ENCODE results near the gene MAML2. TPM values are rescaled to one million over a fixed set of nuclear protein-coding genes. Genes with fewer than 3 reads are reported as not detected.

The MAML2 gene
- polyA plus RNA-seq, 1 of the 3 experiments (the other 2 are of a cell fraction), result 20.1 TPM

DNA sequence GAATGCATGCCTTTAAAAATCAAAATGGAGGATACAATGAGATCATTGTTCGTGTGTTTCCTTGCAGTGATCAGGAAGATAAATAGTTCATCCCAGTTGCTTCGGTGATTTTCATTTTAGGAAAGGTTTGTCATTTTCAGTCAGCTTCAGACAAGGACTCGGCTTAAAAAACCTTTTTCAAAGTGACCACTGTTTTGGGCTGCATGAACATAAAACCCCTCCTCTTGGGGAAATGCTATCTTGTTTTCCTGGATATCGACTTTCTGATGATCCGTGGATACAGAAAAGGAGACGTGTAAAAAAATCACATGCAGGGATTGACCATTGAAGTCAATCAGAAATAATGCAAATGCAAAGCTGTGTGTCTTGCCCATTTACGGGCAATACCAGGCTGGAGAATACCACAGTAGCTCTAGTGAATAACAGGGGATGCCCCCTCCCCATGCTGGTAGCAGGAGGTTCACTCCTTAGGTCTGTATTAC is 146.8 kb downstream of the MAML2 start:
- Histone ChIP-seq H2AFZ (ENCODE audit: low read depth) (no peak overlapping the region), H3K4me1 (ENCODE audit: control insufficient read depth in 1 of 2, insufficient read depth in 2 of 2, low read depth in 1 of 2, low read length in 1 of 2) (peaks cover 0 to 52% of the 10 kb centered on the region in 2 experiments; a peak in 2 of 4 replicates), H3K27ac (ENCODE audit: low read depth in 2 of 2, low read length in 1 of 2) (no peak overlapping the region), H3K9ac (no peak overlapping the region), H3F3A (replicated peaks; ENCODE audit: insufficient read depth) (peaks cover 15% of the 10 kb centered on the region), H3K79me2 (ENCODE audit: insufficient read depth) (peaks cover 76% of the 10 kb centered on the region), H3K27me3 (ENCODE audit: insufficient read depth) (no peaks in the 10 kb centered on the region), H4K20me1 (ENCODE audit: insufficient read depth) (no peaks in the 10 kb centered on the region), H3K4me2 (no peak overlapping the region), H3K36me3 (replicated peaks in 1 of 2; ENCODE audit: control insufficient read depth in 1 of 2, insufficient read depth in 2 of 2, low read length in 1 of 2) (peaks cover 0 to 4% of the 10 kb centered on the region in 2 experiments), H3K4me3 (ENCODE audit: low read depth in 2 of 2, low read length in 1 of 2) (no peak overlapping the region), H3K9me2 (no peaks in the 10 kb centered on the region), H3K9me3 (no peaks in the 10 kb centered on the region)
- TF ChIP-seq YY1 (IDR thresholded peaks at IDR 0.05; ENCODE audit: low read depth), result no peak
- TF ChIP-seq, protein P1, sequence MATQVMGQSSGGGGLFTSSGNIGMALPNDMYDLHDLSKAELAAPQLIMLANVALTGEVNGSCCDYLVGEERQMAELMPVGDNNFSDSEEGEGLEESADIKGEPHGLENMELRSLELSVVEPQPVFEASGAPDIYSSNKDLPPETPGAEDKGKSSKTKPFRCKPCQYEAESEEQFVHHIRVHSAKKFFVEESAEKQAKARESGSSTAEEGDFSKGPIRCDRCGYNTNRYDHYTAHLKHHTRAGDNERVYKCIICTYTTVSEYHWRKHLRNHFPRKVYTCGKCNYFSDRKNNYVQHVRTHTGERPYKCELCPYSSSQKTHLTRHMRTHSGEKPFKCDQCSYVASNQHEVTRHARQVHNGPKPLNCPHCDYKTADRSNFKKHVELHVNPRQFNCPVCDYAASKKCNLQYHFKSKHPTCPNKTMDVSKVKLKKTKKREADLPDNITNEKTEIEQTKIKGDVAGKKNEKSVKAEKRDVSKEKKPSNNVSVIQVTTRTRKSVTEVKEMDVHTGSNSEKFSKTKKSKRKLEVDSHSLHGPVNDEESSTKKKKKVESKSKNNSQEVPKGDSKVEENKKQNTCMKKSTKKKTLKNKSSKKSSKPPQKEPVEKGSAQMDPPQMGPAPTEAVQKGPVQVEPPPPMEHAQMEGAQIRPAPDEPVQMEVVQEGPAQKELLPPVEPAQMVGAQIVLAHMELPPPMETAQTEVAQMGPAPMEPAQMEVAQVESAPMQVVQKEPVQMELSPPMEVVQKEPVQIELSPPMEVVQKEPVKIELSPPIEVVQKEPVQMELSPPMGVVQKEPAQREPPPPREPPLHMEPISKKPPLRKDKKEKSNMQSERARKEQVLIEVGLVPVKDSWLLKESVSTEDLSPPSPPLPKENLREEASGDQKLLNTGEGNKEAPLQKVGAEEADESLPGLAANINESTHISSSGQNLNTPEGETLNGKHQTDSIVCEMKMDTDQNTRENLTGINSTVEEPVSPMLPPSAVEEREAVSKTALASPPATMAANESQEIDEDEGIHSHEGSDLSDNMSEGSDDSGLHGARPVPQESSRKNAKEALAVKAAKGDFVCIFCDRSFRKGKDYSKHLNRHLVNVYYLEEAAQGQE (IDR thresholded peaks at IDR 0.05; ENCODE audit: low read depth, low read length), result no peak
- TF ChIP-seq SMC3 (IDR thresholded peaks at IDR 0.05; ENCODE audit: low read depth, low read length), result no peak
- no peak for TF ChIP-seq EP300 (IDR thresholded peaks at IDR 0.05; ENCODE audit: borderline replicate concordance in 1 of 2, low read depth in 1 of 2, low read length in 1 of 2)
- TF ChIP-seq, protein P2, sequence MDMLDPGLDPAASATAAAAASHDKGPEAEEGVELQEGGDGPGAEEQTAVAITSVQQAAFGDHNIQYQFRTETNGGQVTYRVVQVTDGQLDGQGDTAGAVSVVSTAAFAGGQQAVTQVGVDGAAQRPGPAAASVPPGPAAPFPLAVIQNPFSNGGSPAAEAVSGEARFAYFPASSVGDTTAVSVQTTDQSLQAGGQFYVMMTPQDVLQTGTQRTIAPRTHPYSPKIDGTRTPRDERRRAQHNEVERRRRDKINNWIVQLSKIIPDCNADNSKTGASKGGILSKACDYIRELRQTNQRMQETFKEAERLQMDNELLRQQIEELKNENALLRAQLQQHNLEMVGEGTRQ (IDR thresholded peaks at IDR 0.05; ENCODE audit: borderline replicate concordance, low read depth, low read length), result no peak
- no peak for TF ChIP-seq EZH2phosphoT487 (IDR thresholded peaks at IDR 0.05; ENCODE audit: borderline replicate concordance, low read depth)
- TF ChIP-seq RCOR1 (IDR thresholded peaks at IDR 0.05; ENCODE audit: low read length), result no peak
- TF ChIP-seq, protein P3, sequence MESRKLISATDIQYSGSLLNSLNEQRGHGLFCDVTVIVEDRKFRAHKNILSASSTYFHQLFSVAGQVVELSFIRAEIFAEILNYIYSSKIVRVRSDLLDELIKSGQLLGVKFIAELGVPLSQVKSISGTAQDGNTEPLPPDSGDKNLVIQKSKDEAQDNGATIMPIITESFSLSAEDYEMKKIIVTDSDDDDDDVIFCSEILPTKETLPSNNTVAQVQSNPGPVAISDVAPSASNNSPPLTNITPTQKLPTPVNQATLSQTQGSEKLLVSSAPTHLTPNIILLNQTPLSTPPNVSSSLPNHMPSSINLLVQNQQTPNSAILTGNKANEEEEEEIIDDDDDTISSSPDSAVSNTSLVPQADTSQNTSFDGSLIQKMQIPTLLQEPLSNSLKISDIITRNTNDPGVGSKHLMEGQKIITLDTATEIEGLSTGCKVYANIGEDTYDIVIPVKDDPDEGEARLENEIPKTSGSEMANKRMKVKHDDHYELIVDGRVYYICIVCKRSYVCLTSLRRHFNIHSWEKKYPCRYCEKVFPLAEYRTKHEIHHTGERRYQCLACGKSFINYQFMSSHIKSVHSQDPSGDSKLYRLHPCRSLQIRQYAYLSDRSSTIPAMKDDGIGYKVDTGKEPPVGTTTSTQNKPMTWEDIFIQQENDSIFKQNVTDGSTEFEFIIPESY (IDR thresholded peaks at IDR 0.05; ENCODE audit: borderline replicate concordance, low read depth), result no peak
- TF ChIP-seq GATA2 (CRISPR knock-in tag; IDR thresholded peaks at IDR 0.05), result no peak
- no peak for TF ChIP-seq MEF2A (IDR thresholded peaks at IDR 0.05; ENCODE audit: borderline replicate concordance, low read depth)
- TF ChIP-seq ELF1 (IDR thresholded peaks at IDR 0.05), result no peak
- no peak for TF ChIP-seq RAD21 (IDR thresholded peaks at IDR 0.05; ENCODE audit: low read length)
- no peak for TF ChIP-seq TCF12 (IDR thresholded peaks at IDR 0.05)
- no peak for TF ChIP-seq POLR2AphosphoS5 (IDR thresholded peaks at IDR 0.05; ENCODE audit: low read depth, low read length)
- TF ChIP-seq, protein P4, sequence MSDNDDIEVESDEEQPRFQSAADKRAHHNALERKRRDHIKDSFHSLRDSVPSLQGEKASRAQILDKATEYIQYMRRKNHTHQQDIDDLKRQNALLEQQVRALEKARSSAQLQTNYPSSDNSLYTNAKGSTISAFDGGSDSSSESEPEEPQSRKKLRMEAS (IDR thresholded peaks at IDR 0.05; ENCODE audit: low read depth), result no peak
- TF ChIP-seq MXI1 (IDR thresholded peaks at IDR 0.05; ENCODE audit: low read depth, low read length), result no peak
- WGBS (ENCODE audit: low lambda C conversion rate), result 80% methylated on average over 7 of the region's 7 CpGs
- ChIA-PET CTCF (no interaction called here), POLR2A (no interaction called here)
- DNase-seq, result no peak

Data from SK-N-SH (cell line).